Measurements from ENCODE around the gene MRPL20.
"Not testable (repeated sequence)": the region's sequence is repeated elsewhere in the genome, so short reads cannot be mapped to it uniquely, and the experiment has no call there.

The MRPL20 gene

GRCh38 chr1:1437033-1437903 is 30.2 kb upstream of the MRPL20 start:
- DNase-seq = no peak

- DNase-seq = no peak
Observed at GRCh38 chr1:1436630-1437032, 29.5 kb upstream of the MRPL20 start.

GRCh38 chr1:1435911-1436629 is 29.0 kb upstream of the MRPL20 start:
- no peak for DNase-seq

- DNase-seq = peak; percentile 52
Observed at GRCh38 chr1:1435106-1435903, 28.2 kb upstream of the MRPL20 start, which contains the start of gene VWA1. VWA1 (plus strand) TSS chr1:1435690; CDS start chr1:1435749, 59 bp downstream.

GRCh38 chr1:1434824-1435105 is 27.7 kb upstream of the MRPL20 start:
- DNase-seq = no peak

- DNase-seq = no peak
Observed at GRCh38 chr1:1434131-1434823, 27.2 kb upstream of the MRPL20 start.

GRCh38 chr1:1433804-1434130 is 26.7 kb upstream of the MRPL20 start:
- no peak for DNase-seq

DNA sequence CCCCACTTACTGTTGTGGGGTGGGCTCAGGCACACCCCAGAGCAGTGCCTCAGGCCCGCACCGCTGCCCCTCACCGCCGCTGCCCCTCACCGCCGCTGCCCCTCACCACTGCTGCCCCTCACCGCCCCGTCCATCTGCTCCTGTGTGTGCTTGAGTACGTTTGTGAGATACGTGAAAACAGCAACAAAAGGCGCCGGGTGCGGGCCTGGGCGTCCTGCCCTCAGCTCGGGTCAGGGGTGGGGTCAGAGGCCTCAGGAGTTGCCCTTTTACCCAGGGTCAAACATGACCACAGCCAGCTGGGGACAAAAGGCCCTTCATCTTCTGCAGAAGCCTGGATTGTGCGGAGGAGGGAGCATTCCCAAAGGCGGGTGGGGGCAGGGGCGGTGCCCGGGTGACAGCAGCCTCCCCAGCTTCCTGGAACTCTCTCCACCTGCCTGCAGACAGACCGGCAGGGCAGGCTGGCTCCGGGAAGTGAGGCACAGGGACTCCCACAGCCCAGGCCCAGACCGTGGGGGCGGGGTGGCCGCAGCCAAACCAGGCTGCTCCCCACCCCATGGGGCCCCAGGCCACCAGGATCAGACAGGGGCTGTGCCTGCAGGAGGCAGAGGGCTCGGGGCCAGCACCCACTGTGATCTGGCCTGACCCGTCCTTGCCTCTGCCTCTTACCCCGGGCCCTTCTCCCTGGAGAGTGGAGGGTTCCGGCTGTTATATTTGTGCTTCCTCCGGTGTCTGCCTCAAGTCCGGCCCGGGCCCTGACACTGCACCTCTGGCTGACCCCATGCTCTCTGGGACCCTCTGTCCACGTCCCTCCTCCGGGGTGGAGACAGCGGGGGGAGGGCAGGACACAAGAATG is 26.1 kb upstream of the MRPL20 start:
- DNase-seq = no peak

- DNase-seq = no peak
Observed at GRCh38 chr1:1432274-1432950, 25.3 kb upstream of the MRPL20 start.

DNA sequence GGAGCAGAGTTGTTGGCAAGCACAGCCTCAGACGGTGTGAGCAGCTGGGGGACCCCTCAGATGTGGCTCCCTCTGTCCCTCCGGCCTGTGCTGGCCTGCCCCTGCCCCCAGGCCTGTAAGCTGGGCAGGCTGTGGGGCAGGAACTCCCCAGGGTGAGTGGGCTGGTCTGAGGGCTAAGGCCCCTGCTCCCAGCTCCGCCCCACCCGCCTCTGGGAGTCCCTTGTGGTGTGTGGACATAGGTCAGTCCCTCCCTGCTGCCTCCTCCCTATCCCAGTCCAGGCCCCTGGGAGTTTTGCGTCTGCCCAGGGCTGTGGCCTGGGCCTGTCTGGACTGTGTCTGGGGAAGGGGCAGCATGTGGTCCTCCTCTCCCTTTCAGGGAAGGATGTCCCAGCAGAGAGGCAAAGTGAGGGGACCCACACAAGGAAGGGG is 24.8 kb upstream of the MRPL20 start:
- no peak for DNase-seq

- DNase-seq = no peak
Observed at GRCh38 chr1:1430992-1431844, 24.1 kb upstream of the MRPL20 start.

- no peak for DNase-seq
Observed at GRCh38 chr1:1430114-1430982, 23.3 kb upstream of the MRPL20 start.

DNA sequence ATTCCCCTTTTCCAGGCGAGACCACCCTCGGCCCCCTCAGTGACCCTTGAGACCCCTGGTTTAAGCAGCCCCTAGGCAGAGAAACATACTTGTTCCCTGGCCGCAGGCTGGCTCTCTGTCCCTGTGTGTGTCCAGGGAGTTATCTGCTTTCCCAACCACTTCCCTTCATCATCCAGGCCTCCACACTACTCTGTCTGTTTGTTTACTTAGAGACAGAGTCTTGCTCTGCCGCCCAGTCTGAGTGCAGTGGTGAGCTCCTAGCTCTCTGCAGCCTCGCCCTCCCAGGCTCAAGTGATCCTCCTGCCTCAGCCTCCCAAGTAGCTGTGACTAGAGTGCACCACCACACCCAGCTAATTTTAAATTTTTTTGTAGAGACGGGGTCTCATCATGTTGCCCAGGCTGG is 22.6 kb upstream of the MRPL20 start:
- DNase-seq = no peak

DNA sequence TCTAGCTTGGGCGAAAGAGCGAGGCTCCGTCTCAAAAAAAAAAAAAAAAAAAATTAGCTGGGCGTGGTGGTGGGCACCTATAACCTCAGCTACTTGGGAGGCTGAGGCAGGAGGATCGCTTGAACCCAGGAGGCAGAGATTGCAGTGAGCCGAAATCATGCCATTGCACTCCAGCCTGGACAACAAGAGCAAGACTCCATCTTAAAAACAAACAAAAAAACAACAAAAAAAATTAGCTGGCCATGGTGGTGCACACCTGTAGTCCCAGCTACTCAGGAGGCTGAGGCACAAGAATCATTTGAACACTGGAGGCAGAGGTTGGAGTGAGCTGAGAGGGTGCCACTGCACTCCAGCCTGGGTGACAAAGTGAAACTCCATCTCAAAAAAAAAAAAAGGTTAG is 21.9 kb upstream of the MRPL20 start:
- DNase-seq = not testable (repeated sequence)

GRCh38 chr1:1428174-1428573 is 21.1 kb upstream of the MRPL20 start:
- DNase-seq = no peak

DNA sequence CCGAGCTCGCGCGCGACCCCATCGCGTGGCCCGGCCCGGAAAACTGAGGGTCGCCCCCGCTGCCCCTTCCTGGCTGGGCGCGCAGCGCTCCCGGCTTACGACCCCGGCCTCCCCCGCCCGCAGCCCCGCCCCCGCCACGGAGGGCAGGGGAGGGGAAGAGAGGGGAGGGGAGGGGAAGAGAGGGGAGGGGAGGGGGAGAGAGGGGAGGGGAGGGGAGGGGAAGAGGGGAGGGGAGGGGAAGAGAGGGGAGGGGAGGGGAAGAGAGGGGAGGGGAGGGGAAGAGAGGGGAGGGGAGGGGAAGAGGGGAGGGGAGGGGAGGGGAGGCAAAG is 20.7 kb upstream of the MRPL20 start:
- no peak for DNase-seq

DNA sequence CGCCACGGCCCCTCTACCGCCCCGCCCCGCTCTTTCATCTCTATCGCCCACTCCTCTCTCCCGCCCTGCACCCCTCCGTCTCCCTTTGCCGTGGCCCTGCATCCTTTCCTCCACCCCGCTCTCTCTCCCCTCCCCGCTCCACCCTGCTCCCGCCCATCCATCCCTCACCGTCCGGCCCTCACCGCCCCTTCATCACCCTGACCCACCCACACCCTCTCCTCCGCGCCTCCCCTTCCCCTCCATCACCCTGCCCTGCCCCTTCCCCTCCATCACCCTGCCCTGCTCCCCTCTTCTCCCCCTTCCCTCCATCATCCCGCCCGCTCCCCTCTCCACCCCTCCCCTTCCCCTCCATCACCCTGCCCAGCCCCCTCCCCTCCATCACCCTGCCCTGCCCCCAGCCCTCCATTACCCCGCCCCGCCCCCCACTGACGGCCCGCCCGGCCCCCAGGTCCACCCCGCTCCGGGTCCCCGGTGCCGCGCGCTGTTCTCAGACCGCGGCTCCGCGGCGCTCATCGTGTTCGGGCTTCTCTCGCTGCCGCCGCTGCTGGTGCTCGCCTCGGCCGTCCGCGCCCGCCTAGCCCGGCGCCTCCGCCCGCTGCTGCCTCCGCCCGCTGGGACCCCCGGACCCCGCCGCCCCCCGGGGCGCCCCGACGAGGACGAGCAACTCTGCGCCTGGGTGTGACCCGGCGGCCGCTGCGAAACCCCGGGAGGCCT is 20.2 kb upstream of the MRPL20 start:
- no peak for DNase-seq

DNA sequence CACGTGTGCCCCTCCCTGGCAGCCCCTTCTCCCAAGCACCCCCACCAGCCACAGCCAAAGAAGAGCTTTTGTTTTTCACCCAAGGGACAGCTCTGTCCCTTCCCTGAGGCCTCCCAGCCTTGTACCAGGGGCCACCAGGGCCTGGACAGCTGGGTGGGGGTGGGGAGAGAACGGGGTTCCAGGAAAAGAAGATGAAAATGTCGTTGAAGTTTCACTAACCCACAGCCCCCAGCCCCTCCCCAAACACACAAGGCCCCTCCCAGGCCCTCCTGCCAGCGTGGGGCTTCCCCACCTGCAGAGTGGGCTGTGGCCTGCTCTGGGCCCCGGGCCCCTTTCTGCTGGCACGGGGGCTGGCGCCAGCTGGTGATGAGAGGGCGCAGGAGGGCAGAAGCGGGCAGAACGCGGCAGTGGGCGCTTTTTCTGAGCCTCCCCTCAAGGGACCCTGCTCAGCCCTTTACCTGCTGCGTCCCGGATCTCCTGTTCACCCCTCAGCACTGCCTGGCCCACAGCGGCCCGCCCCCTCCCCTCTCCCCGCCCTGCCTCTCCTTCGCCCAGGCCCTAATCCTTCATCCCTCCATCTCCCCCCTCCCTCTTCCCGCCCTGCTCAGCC is 19.5 kb upstream of the MRPL20 start:
- no peak for DNase-seq
